ENCODE results near the gene KLB.

Gene KLB

GRCh38 chr4:39466747-39467146 is 60.0 kb downstream of the KLB start:
- DNase-seq = no peak

GRCh38 chr4:39467464-39467863 is 60.7 kb downstream of the KLB start:
- no peak for DNase-seq

DNA sequence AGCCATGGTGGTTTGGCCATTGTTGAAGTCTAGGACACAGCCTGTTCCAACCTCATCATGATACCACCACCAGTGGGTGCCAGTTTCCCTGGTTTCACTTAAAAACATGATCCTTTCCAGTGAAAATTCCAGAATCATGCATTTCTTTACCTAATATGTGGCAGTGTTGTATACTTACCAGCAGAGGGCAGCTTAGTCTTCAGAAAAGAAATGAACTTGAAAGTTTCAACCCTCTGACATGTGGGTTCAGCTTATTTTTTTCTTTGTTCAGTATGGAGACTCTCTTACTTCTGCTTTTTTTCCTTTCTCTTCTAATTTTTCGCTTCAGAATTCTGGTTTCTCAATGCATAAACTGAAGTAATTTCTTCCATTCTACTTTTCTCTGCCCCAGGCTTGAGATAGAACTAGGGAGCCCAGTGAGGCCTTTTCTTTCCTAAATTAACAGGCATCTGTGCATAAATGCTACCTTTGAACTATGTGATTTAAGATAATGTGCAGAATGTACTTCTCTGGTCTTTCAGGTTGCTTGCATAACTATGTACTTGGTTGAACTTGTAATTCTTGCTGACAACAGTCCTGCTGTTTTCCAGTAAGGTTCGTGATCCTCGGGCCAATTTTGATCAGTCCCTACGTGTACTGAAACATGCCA is 62.8 kb downstream of the KLB start:
- DNase-seq = no peak

DNA sequence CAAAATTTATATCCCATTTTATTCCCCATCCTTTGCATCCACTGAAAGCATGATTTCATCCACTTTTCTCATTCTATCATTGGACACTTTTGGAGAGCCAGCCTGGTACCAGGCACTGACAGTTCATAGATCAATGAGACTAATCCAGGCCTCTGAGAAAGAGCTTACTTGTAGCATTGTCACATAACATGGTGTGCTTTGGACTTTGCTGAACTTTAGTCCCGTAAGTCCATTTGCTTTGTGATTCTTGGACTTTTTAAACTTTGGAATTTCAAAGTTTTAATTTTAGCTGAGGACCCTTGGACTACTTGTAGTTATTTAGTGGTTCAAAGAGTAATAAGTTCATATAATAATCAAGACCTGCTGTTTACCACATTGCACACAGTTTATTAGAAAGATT is 63.7 kb downstream of the KLB start:
- no peak for DNase-seq

DNA sequence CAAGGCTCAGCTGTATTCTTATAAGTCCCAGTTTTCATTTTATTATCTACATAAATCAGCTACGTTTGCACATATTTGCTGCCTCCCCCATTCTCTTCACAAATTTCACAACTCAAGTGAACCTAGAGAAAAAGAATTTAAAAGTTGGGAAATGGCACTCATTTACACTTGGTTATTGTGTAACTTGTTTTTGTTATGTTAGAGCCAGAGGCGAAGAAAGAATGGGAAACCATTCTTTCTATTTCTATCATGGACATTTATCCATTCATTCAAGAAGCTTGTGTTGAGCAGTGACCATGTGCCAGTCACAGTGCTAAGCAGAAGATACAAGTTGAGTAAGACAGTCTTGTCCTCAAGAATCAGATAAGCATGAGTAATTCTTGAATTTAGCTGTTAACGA is 65.7 kb downstream of the KLB start:
- DNase-seq = no peak

GRCh38 chr4:39476187-39476895 is 69.6 kb downstream of the KLB start:
- no peak for DNase-seq

DNA sequence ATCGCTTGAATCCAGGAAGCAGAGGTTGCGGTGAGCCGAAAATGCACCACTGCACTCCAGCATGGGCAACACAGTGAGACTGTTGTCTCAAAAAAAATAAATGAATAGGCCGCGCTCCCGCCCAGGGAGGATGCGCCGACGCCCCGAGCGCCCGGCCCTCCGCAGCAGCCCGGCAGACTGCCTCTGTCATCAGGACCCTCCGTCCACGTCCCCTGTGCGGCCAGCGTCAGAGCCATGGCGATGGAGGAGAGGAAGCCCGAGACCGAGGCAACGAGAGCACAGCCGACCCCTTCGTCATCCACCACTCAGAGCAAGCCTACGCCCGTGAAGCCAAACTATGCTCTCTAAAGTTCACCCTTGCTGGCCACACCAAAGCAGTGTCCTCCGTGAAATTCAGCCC is 73.5 kb downstream of the KLB start:
- no peak for DNase-seq

DNA sequence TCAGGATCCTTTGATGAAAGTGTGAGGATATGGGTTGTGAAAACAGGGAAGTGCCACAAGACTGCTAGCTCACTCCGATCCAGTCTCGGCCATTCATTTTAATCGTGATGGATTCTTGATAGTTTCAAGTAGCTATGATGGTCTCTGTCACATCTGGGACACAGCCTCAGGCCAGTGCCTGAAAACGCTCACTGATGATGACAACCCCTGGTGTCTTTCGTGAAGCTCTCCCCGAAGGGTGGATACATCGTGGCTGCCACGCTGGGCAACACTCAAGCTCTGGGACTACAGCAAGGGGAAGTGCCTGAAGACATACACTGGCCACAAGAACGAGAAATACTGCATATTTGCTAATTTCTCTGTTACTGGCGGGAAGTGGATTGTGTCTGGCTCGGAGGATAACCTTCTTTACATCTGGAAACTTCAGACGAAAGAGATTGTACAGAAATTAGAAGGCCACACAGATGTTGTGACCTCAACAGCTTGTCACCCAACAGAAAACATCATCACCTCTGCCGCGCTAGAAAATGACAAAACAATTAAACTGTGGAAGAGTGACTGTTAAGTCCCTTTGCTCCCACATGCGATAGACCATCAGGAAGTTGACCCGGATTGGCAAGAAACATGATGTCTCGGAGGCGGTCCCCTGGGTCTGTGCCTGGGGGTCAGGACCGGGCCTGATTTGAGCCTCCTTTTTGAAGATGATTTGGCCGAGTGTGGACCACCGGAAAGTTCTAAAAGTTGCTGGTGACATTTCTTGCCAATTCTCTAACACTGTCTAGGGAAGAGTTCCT is 74.4 kb downstream of the KLB start:
- no peak for DNase-seq

- DNase-seq = no peak
Measured at GRCh38 chr4:39484582-39485272, 78.0 kb downstream of the KLB start.

DNA sequence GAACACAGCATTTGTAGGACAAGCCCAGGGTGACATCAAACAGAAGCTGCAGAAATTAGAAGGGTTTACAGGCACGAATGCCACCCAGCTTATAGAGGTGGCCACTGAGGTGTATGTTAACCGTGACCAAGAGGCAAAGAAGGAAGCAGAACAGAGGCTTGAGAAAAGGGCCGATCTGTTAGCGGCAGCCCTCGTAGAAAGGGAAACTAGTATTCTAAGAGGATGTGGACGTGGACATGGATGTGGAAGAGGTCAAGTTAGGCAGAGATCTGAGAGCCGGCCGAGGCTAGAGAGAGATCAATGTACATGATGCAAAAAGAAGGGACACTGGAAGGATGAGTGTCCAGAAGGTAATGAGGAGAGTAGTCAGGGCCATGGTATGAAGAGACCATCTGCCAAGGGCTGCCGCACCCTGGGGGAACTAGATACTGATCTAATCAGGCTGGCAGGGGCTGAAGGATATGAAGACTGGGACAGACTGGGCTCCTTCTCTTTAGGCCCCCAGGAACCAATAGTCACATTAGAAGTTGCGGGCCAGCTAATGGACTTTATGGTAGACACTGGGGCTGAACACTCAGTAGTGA is 79.6 kb downstream of the KLB start:
- no peak for DNase-seq

GRCh38 chr4:39490322-39490721 is 83.6 kb downstream of the KLB start:
- DNase-seq = no peak

DNA sequence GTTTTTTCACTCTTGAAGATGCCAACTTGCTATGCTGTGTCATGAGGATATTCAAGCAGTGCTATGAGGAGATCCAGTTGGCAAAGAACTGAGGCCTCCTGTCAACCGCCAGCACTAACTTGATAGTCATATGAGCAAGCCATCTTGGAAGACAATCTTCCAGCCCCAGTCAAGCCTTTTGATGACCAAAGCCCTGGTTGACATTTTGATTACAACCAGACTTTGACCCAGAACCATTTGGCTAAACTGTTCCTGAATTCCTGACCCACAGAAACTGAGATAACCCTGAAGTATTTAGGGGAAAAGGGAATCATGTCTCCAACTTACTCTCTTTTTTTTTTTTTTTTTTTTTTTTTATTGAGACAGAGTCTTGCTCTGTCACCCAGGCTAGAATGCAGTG is 87.6 kb downstream of the KLB start:
- DNase-seq = no peak

DNA sequence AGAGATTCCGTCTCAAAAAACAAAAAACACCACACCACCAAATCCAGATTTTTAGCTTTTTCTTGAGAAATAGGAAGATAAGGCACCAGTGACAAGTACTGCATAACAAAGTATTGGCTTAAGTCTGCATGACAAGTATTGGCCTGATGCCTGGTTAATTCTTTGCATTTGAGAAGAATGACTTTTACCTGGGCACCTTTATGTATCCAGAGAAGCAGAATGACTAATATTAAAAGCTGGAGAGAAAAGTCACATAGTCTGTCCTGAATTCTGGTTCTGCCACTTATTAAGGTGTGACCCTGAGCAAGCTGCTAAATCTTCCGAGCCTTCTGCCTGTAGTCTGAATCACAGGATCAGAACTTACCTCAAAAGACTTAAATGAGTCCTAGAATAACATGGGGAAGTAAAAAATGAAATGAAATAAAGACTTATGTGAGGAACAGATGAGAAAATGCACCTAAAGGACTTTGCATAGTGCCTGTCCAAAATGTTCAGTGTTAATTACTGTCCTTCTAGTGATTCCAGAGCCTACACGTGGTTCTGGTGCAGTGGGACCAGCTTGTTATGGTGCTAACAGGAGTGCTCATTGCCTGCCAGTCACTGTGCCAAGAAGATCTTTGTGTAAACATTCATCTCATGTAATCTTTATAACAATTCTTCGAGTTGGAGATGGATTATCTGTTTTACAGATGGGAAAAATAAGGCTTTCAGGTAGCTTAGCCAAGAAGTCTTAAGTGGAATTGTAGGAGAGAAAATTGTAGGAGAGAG is 88.9 kb downstream of the KLB start:
- no peak for DNase-seq

GRCh38 chr4:39497909-39498726 is 91.4 kb downstream of the KLB start:
- DNase-seq = no peak

DNA sequence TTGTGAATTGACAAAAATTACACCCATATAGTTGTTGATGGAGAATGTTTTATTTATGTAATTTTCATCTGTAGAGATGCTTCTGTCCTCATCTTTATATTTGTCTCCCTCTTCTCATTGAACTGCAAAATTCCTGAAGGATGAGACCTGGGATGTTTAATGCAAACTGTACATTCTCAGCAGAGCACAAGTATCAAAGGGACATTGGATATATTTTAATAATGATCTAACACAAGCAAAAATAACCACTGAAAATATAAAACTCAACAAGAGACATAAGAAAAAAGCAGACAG is 91.9 kb downstream of the KLB start:
- no peak for DNase-seq
